T47D (cell line): Measurements from ENCODE around the gene TUBB1.

Experiments used
- DNase-seq, 2 experiments: peaks; one replicate each; pipeline versions ENCODE4 v3.0.0 to v3.0.0-alpha.2; 2011 to 2012; ENCODE audit warnings: low read depth in 1 of 2, low spot score in 1 of 2
- JUND ChIP-seq: IDR thresholded peaks from 2 replicates; pipeline ENCODE4 v1.6.1; 2012; ENCODE audit warnings: low read depth
- in situ Hi-C: cut with HindIII; loops from 2 replicates; pipeline ENCODE4 v1.10.0; 2016; ENCODE audit warnings: low sequenced_read_pairs, low pct_unique_long_range_greater_than_20kb

TUBB1 gene

DNA sequence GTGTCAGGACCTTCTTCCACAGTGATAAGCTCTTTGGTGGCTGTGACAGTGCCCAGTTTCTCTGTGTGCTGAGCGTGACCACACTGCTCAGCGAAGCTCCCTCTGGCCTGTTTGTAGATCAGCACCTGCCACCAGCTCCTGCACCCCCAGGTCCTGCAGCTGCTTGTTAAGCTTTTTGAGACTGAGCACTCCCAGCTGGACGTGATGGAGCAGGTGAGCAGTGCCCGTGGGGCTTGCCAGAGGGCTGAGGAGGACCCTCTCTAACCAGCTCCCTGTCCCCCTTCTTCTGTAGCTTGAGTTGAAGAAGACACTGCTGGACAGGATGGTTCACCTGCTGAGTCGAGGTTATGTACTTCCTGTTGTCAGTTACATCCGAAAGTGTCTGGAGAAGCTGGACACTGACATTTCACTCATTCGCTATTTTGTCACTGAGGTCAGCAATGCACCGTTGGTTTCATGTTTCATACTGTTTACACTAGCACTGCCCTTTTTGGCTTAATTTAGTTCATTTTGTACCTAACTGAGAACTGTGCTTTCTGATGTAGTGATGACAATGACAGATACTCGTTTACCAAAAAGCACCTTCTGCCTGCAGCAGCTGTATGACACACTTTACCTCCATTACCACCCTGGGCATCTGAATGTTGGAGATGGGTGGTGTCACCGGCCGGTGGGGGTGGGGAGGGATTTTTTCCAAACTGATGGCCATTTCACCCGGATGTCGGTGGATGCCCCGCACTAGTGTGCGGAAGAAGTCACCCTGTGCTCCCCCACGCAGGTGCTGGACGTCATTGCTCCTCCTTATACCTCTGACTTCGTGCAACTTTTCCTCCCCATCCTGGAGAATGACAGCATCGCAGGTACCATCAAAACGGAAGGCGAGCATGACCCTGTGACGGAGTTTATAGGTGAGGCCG is 25.6 kb upstream of the TUBB1 start:
- TF ChIP-seq JUND = no peak
- DNase-seq = no peak
- in situ Hi-C loops = no loop called here

DNA sequence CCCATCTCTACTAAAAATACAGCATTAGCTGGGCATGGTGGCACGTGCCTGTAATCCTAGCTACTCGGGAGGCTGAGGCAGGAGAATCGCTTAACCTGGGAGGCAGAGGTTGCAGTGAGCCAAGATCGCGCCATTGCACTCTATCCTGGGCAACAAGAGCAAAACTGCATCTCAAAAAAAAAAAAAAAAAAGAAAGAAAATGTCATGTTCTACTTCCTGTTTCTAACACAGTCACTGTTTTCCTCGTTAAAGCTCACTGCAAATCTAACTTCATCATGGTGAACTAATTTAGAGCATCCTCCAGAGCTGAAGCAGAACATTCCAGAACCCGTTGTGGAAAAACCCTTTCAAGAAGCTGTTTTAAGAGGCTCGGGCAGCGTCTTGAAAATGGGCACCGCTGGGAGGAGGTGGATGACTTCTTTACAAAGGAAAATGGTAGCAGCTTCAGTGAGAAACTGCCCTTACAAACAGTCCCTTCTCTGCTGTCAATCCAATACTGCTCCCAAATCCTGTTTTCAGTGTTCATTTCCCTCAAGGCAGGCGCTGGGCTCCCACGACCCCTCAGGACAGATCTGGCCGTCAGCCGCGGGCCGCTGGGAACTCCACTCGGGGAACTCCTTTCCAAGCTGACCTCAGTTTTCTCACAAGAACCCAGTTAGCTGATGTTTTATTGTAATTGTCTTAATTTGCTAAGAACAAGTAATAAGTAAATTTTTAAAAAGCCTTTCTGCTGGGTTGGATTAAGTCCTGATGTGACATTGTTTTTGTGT is 24.7 kb upstream of the TUBB1 start:
- in situ Hi-C loops = no loop called here
- TF ChIP-seq JUND = no peak
- no peak for DNase-seq

DNA sequence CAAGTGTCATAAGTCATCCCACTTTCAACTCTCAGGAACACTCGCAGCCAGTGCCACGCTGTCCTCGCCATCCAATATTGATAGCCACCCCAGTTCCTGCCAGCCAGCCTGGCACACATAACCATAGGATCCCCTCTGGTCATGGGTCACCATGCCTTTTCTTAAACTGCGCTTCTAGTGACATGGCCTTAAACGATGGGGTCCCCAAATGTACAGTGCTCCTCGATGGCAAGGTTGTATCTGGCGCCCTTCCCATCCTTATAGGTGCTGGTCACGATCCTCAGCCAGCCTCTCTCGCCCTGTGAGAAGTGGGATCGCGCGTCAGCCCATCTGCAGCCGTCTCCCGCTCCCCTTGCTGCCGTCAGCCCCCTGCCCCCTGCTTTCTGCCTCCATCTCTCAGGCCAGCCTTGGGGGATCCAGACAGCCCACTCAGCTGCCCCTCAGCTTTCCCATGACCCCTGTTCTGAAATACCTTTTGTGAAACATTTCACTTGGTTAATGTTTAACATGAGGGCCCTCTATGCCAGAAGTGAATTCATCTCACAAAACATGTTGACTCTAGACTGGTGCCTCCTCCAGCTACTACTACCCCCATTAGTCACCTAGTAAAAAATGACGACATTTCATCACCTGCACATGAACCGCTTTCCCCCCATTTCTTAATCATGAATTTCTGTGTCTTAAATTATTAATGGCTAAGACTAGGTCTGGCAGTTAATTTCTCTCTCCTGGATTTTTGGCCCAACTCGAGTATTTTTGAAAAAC is 23.6 kb upstream of the TUBB1 start:
- in situ Hi-C loops = no loop called here
- no peak for DNase-seq
- no peak for TF ChIP-seq JUND

- no peak for DNase-seq
- in situ Hi-C loops = no loop called here
- no peak for TF ChIP-seq JUND
Measured at GRCh38 chr20:58996226-58996611, 23.0 kb upstream of the TUBB1 start.

GRCh38 chr20:58997141-58997770 is 22.0 kb upstream of the TUBB1 start:
- no peak for TF ChIP-seq JUND
- in situ Hi-C loops = no loop called here
- DNase-seq = no peak

DNA sequence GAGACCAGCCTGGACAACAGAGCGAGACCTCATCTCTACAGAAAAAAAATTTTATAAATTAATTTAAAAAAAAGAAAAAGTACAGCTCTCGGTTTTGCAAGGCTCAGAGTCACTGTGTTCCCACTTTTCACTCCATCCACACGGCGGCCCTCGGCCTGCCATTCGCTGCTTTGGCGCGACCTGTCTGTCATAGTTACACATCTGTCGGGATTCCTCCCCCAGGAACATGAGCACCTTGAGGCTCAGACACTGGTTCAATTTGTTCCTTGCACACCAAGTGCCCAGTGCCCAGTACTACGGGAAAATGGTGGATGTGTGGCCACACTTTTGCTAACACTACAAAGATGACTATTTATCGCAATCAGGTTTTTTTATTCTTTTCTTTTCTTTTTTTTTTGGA is 20.6 kb upstream of the TUBB1 start:
- no peak for TF ChIP-seq JUND
- in situ Hi-C loops = no loop called here
- DNase-seq = no peak

DNA sequence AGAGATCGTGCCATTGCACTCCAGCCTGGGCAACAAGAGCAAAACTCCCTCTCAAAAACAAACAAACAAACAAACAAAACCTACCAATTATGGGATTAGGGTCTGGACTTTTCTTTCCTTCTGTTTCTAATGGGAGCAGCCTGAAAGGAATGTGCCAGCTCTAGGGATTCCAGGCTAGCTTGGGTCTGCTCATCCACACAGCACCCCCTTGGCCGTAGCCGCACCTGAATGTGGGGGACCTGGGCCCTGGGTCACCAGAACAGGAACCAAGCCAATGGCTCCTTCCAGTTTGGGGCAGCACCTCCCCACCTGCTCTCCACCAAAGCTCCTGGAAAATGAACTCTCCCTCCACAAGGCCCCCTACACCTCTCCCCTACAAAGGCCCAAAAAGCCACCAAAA is 18.9 kb upstream of the TUBB1 start:
- in situ Hi-C loops = no loop called here
- no peak for DNase-seq
- no peak for TF ChIP-seq JUND

DNA sequence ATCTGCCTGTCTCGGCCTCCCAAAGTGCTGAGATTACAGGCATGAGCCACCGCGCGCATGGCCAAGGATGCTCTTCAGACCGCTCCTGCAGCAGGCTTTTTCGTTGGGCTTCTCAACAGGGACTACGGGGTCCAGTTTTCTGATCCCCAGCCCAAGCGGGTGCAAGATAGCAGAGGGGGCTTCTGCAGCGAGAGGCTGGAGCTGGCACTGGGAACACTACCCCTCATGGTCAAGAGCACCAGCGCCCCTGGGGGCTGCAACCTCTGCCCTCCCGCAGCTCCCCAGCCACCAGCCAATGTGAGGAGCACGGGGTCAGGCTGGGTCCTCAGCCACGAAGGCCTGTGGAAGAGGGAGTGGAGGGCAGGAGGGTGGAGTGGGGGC is 18.2 kb upstream of the TUBB1 start:
- no peak for TF ChIP-seq JUND
- DNase-seq = no peak
- in situ Hi-C loops = no loop called here

GRCh38 chr20:59001449-59002171 is 17.6 kb upstream of the TUBB1 start:
- no peak for TF ChIP-seq JUND
- in situ Hi-C loops = no loop called here
- no peak for DNase-seq

DNA sequence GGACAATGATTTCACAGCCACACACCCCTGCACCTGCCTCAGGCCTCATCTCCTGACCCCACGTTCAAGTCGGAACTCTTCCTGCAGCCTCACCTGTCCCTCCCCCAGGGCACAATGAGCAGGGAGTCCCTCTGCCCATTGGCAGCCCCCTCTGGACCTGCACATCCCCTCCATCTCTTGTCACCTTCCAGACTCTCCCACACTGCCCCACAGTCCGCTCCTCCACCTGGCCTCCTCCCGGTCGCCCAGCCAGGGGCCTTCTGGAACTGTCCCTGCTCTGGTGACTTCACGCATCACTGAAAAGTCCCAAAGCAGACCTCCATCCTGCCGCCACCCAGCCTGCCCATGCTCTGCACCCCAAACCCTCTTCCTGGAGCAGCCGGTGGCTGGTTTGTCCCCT is 16.8 kb upstream of the TUBB1 start:
- in situ Hi-C loops = no loop called here
- no peak for DNase-seq
- TF ChIP-seq JUND = no peak

GRCh38 chr20:59002874-59003399 is 16.3 kb upstream of the TUBB1 start:
- in situ Hi-C loops = no loop called here

More at GRCh38 chr20:59002874-59003399, 16.3 kb upstream of the TUBB1 start:
- DNase-seq = no peak
- no peak for TF ChIP-seq JUND
